Activated CD4-positive, alpha-beta T cell treated with anti-CD3 and anti-CD28 coated beads, Interleukin-2, amount 50 U/mL, for 4 hours (primary cell): ENCODE measurements around the gene KIF16B.
"Not testable (repeated sequence)": the region's sequence is repeated elsewhere in the genome, so short reads cannot be mapped to it uniquely, and the experiment has no call there.

ENCODE experiments used
- DNase-seq, 2 experiments: peaks; one replicate each; pipeline ENCODE4 v3.0.0-alpha.2; 2020

Gene KIF16B

DNA sequence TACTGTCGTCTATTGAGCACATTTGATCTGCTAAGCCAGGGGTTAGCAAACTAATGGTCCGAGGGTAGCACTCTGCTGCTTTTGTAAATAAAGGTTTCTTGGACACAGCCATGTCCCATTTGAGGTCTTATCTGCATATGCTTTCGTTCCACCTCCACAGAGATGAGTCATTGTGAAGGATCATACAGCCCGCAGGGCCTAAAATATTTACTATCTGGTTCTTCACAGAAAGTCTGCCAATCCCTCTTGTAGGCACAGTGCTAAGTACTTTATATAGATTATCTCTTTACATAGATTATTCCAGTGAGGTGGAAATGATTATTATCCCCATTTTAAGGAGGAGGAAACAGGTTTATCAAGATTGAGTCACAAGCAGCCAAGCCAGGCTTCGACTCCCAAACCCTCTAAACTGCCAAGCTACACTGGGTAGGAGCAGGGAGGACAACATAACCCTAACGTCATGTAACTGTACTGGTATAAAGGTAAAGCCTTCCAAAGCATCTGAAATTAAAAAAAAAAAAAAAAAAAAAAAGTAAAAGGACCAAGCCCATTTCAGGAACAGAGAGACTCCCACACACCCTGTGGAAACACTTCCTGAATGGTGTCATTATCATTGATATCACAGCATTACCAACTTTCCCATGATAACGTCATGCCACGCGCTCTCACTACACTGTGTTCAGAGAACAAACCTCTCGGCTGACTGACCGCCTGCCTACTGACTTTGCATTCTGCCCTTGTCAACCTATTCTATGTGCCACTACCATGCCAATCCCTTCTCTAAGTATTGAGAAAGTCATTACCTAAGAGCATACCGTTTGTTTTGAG is 101.0 kb downstream of the KIF16B start:
- no peak for DNase-seq

GRCh38 chr20:16469395-16469905 is 103.8 kb downstream of the KIF16B start:
- no peak for DNase-seq

DNA sequence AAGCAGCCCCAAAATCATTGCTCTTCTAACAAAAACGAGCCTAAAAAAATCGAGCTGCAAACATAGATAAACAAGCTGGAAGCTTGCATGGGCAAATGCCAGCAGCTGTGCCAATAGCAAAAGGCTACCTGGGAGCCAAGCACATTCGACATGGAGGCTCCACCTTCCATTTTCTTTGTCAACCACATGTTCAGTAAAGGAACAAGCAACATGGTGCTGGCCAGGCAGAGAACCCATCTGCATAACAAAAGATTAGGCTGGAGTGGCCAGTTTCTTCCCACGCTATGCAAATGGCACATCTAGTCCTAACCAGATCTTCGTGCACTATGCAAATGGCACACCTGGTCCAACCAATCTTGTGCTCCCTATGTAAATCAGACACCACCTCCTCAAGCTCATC is 110.5 kb downstream of the KIF16B start:
- no peak for DNase-seq

- no peak for DNase-seq
Measured at GRCh38 chr20:16459019-16459700, 114.1 kb downstream of the KIF16B start.

- DNase-seq, result no peak
Measured at GRCh38 chr20:16457514-16457913, 115.7 kb downstream of the KIF16B start.

GRCh38 chr20:16455324-16455723 is 117.9 kb downstream of the KIF16B start:
- DNase-seq, result no peak

GRCh38 chr20:16451982-16452381 is 121.3 kb downstream of the KIF16B start:
- DNase-seq, result no peak

DNA sequence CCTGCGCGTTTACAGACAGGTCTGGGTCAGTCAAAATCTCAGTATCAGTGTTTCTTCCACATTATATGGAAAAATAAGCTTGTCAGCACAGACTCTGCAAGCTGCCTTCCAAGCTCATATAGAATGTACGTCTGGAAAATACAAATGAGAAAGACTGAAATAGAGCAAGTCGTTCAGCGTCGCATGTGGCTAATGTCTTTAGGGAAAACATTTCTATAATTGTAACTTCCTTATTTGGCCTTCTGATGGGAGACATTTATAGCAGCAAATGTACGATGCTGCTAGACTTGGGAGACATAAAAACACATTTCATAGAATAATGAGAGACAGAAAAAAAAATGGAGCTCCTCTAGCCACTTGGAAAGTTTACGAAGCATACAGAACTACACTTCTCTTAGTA is 122.2 kb downstream of the KIF16B start:
- no peak for DNase-seq

GRCh38 chr20:16446991-16447390 is 126.3 kb downstream of the KIF16B start:
- no peak for DNase-seq

DNA sequence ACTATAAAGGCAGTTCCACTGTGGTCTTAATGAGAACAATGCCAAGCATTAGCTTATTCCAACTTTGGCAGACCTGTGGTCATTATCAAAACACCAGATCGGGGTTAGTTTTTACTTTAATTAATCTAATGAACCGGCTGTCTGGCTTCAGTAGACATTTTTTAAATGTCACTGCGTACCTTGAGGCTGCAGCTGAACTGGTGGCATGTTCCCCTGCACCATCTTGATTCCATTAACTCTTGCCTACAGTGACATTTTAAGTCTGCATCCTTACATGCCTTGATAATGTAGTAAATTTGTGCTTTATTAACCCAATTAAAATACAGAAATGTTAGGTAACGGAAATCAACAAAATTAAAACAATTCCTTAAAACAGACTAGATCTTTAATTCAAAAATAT is 127.0 kb downstream of the KIF16B start:
- no peak for DNase-seq

DNA sequence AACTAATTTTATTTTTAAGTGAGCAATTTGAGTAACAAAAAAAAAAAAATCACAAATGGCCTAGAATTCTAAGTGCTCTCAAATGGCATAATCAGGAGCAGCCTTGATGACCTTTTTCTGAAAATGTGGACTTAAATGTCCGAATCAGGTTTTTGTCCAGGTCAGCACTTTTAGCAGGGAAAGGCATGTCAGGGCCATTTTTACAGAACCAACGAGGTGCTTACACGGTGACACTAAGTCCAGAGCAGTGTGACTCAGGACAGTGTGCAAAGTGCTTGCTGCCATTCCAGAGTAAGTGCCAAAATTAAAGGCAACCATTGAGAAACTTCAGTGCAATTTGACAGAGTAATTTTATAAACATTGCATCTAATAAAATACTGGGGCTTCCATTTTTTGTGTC is 127.8 kb downstream of the KIF16B start:
- no peak for DNase-seq

DNA sequence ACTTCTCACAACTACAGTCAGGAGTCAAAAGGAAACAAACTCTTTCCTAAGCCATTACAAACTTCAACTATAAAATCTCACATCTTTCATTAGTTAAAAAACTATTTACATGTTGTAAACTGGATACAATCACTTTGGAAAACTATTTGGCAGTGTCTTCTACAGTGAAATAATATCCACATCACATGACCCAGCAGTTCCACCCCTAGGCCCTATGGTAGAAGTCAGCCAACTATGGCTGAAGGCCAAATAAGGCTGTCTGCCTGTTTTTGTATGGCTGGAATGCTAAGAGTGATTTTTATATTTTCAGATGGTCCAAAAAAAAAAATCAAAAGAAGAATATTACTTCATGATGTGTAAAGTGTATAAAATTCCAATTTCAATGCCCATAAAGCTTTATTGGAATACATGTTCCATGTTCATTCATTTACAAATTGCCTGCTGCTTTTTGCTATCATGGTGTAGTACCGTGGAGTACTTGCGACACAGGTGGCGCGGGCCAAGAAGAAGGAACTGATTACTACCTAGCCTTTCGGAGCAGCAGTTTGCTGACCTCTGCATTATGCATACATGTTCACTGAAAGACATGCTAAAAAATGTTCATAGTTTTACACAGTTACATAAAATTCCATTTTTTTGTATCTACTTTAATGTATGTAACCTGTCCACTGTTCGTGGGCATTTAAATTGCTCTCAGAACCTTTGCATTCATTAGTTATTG is 129.0 kb downstream of the KIF16B start:
- DNase-seq, result no peak

GRCh38 chr20:16441546-16442164 is 131.6 kb downstream of the KIF16B start:
- no peak for DNase-seq

GRCh38 chr20:16440686-16441085 is 132.6 kb downstream of the KIF16B start:
- DNase-seq, result no peak

DNA sequence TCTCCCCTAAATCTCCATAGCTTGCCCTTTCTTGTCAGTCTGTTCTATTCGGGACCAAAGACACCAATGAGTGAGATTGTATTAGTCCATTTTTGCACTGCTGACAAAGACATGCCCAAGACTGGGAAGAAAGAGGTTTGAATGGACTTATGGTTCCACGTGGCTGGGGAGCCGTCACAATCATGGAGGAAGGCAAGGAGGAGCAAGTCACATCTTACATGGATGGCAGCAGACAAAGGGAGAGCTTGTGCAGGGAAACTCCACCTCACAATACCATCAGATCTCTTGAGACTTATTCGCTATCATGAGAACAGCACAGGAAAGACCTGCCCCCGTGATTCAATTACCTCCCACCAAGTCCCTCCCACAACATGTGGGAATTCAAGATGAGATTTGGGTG is 133.7 kb downstream of the KIF16B start:
- not testable (repeated sequence) for DNase-seq

DNA sequence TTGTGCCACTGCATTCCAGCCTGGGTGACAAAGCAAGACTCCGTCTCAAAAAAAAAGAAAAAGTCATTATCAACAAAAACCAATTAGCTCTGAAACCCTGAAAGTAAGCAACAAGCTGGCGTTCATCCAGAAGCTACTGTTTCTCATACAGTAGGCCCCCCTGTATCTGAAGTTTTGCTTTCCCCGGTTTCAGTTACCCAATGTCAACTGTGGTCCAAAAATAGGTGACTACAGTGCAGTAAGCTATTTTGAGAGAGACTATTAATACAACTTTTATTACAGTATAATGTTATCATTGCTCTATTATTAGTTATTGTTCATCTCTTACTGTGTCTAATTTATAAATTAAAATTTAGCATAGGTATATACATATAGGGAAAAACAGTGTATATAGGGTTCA is 135.1 kb downstream of the KIF16B start:
- no peak for DNase-seq

- no peak for DNase-seq
Measured at GRCh38 chr20:16437387-16437996, 135.8 kb downstream of the KIF16B start.

- peak; percentile 8 to 21 for DNase-seq
Measured at GRCh38 chr20:16434062-16434664, 139.1 kb downstream of the KIF16B start.

DNA sequence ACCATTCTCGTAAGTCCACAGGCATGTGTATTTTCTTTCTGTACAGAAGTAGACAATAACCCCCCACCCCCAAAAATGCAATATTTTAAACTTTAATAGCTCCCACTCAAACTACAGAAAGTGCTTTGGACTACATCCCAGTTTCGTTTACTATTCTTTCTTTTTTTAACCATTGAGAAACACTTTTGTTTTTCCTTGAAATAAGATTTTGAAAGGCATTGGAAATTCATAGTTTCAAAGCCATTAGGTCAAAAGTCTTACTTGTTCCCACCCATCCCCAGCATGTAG is 140.0 kb downstream of the KIF16B start:
- DNase-seq, result no peak

DNA sequence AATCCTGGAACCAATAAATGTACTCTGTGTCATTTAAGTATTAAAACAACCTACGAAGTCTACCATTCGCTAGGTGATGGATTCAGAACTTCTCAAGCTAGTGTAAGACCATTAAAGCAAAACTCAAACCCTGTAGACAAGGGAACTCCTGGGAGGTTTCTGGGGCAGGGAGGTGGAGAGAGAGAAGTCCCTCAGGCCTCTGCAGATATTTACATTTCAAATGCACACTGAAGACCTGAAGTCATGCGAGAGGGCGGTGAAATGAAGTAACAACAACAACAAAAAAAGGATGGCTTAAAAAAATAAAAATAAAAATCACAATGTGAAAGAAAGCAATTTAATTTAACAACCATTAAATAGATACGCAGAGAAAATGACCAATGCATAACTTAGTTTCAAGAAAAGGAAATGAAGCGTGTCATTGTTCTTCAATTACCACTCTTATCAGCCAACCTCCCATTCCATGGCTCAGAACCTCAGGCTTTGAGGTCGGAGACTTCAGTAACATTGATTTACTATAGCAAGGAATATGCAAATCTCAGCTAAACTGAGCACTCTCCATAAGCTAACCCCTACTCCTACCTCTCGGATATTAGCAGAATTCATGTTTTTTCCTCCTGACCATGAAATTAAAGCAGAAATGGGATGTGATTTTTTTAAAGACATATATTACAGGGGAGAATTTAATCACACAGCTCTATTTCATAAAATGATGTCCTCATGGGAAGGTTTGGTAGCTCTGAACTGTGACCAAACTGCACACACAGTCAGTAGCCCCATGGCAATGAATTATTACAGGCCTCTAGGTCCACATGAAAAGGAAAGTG is 140.6 kb downstream of the KIF16B start:
- no peak for DNase-seq

DNA sequence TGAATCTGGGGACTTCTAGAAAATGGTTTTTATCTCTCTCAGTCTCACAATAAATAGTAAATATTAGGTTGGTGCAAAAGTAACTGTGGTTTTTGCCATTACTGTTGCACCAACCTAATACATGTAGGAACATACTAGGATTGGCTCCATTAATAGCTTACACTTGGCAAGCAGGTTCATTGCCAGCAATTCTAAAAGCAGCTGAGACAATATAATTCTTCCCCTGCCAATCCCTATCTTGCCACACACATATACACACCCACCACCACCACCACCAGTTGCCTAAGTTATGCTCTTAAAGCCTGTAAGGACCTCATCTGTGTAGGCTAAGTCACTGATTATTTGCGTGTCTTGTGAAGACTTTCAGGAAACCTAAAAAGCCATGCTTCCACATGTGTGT is 145.1 kb downstream of the KIF16B start:
- DNase-seq, result no peak

DNA sequence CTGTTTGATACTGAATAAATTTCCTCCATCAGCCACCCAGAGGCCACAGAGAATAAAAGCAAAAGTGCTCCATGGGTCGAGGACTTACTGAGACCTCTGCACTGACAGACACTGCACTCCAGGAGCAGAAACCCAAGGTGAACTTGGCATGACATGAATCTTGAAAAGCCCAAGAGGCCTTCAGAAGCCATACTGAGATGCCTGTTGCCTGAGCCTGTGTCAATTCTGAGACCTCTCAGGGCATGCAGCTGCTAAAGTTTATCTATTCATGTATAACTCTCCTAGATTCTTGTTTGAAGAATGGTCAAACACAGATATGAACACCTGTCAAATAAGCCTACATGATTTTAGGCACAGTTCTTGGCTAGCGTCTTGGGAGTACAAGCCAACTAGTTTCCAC is 145.7 kb downstream of the KIF16B start:
- no peak for DNase-seq
